HEK293T (cell line): ENCODE results near the gene CYP2B6.

Source experiments
- ARNT ChIP-seq: fragments of 450-650 bp; IDR thresholded peaks from 2 replicates; pipeline ENCODE4 v1.6.1; 2017; ENCODE audit warnings: mild to moderate bottlenecking
- BHLHE40 ChIP-seq: fragments of 450-650 bp; IDR thresholded peaks from 2 replicates; pipeline ENCODE4 v1.6.1; 2016; ENCODE audit warnings: mild to moderate bottlenecking, moderate library complexity, borderline replicate concordance
- CTBP1 ChIP-seq: fragments of 450-650 bp; IDR thresholded peaks from 2 replicates; pipeline ENCODE4 v1.6.1; 2016; ENCODE audit warnings: borderline replicate concordance
- ELF4 ChIP-seq: fragments of 450-650 bp; IDR thresholded peaks from 2 replicates; pipeline ENCODE4 v1.6.1; 2017; ENCODE audit warnings: antibody characterized with exemption
- FOXA1 ChIP-seq: fragments of 450-650 bp; IDR thresholded peaks from 2 replicates; pipeline ENCODE4 v1.6.1; 2016; ENCODE audit warnings: mild to moderate bottlenecking
- FOXK2 ChIP-seq: fragments of 450-650 bp; IDR thresholded peaks from 2 replicates; pipeline ENCODE4 v1.6.1; 2016; ENCODE audit warnings: mild to moderate bottlenecking
- FOXM1 ChIP-seq: fragments of 450-650 bp; IDR thresholded peaks from 2 replicates; pipeline ENCODE4 v1.6.1; 2017; ENCODE audit warnings: mild to moderate bottlenecking, borderline replicate concordance
- HDGF ChIP-seq: fragments of 450-650 bp; IDR thresholded peaks from 2 replicates; pipeline ENCODE4 v1.6.1; 2017; ENCODE audit warnings: antibody characterized with exemption, borderline replicate concordance
- L3MBTL2 ChIP-seq: fragments of 450-650 bp; conservative IDR thresholded peaks from 2 replicates; pipeline ENCODE4 v1.6.1; 2016; ENCODE audit warnings: mild to moderate bottlenecking
- LEF1 ChIP-seq: fragments of 450-650 bp; IDR thresholded peaks from 2 replicates; pipeline ENCODE4 v1.6.1; 2017; ENCODE audit warnings: mild to moderate bottlenecking, borderline replicate concordance
- PKNOX1 ChIP-seq: fragments of 450-650 bp; IDR thresholded peaks from 2 replicates; pipeline ENCODE4 v1.6.1; 2016
- SP1 ChIP-seq: fragments of 450-650 bp; IDR thresholded peaks from 2 replicates; pipeline ENCODE4 v1.6.1; 2017
- SUZ12 ChIP-seq: fragments of 450-650 bp; IDR thresholded peaks from 2 replicates; pipeline ENCODE4 v1.6.1; 2016; ENCODE audit warnings: mild to moderate bottlenecking
- TARDBP ChIP-seq: fragments of 450-650 bp; IDR thresholded peaks from 2 replicates; pipeline ENCODE4 v1.6.1; 2016

DNA sequence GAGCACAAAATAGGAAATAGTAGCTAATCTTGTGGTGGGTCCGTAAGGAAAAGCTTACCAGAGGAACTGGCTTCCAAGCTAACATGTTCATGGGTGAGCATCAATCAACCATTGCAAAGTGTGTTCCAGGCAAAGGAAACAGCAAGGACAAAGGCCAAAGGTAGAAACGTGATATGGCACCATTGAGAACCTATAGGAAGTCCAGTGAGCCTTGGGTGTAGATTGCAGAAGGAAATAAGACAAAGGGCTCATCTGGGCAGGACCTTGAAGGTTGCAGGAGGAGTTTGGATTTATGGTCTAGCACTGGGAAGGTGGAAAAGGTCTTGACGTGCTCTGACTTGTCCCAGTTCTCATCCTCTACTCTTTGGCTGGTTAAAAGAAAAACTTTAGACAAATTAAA lies 22.3 kb downstream of the CYP2B6 start:
- TF ChIP-seq BHLHE40 (no peak), ARNT (no peak), L3MBTL2 (no peak), SP1 (no peak), ELF4 (no peak), SUZ12 (no peak), TARDBP (no peak), HDGF (no peak), PKNOX1 (no peak), FOXA1 (no peak), FOXK2 (no peak), FOXM1 (no peak), CTBP1 (no peak), LEF1 (no peak)
